OCI-LY7 (cell line): ENCODE results near the gene CNOT6L.
"Not testable (repeated sequence)": the region's sequence is repeated elsewhere in the genome, so short reads cannot be mapped to it uniquely, and the experiment has no call there.

Experiments
- CTCF ChIP-seq: fragments of 200-600 bp; sonication (generic); conservative IDR thresholded peaks from 2 replicates; pipeline ENCODE4 v1.5.1; 2014; ENCODE audit warnings: mild to moderate bottlenecking, antibody characterized with exemption, low read length, moderate library complexity, mixed read lengths
- EZH2phosphoT487 ChIP-seq: fragments of 200-600 bp; sonication (generic); IDR thresholded peaks from 2 replicates; pipeline ENCODE4 v1.6.1; 2018; ENCODE audit warnings: low read depth, borderline replicate concordance, mild to moderate bottlenecking, mixed run types, antibody characterized with exemption, low read length, moderate library complexity, mixed read lengths

- not testable (repeated sequence) for TF ChIP-seq CTCF, EZH2phosphoT487
These were observed 44.2 kb upstream of the CNOT6L start for GRCh38 chr4:77863341-77863740.
